Hepatocyte (in vitro differentiated cells): ENCODE measurements around the gene THEM5. TPM values are rescaled to one million over a fixed set of nuclear protein-coding genes. Genes with fewer than 3 reads are reported as not detected.

ENCODE experiments used
- DNase-seq: peaks from one replicate; pipeline ENCODE4 v3.0.0-alpha.2; 2016; ENCODE audit warnings: low spot score
- H2AFZ ChIP-seq: fragments of 200-600 bp; sonication (generic); 2 replicates; pipeline ENCODE4 v1.6.0; 2016; ENCODE audit warnings: antibody characterized with exemption, mild to moderate bottlenecking
- H3K27ac ChIP-seq: fragments of 200-600 bp; sonication (generic); 2 replicates; pipeline ENCODE4 v1.5.1; 2016; ENCODE audit warnings: mild to moderate bottlenecking
- H3K27me3 ChIP-seq: fragments of 200-600 bp; sonication (generic); 2 replicates; pipeline ENCODE4 v1.6.1; 2016
- H3K36me3 ChIP-seq: fragments of 200-600 bp; sonication (generic); replicated peaks from 2 replicates; pipeline ENCODE4 v1.5.1; 2016; ENCODE audit warnings: low read depth; ENCODE audit not compliant: insufficient read depth
- H3K4me1 ChIP-seq: fragments of 200-600 bp; sonication (generic); 2 replicates; pipeline ENCODE4 v1.5.1; 2016; ENCODE audit warnings: mild to moderate bottlenecking, moderate library complexity; ENCODE audit not compliant: insufficient read depth
- H3K4me2 ChIP-seq: fragments of 200-600 bp; sonication (generic); 2 replicates; pipeline ENCODE4 v1.6.0; 2016
- H3K4me3 ChIP-seq: fragments of 200-600 bp; sonication (generic); 2 replicates; pipeline ENCODE4 v1.5.1; 2016; ENCODE audit warnings: mild to moderate bottlenecking
- H3K79me2 ChIP-seq: fragments of 200-600 bp; sonication (generic); 2 replicates; pipeline ENCODE4 v1.6.0; 2017; ENCODE audit warnings: mild to moderate bottlenecking
- H3K9me2 ChIP-seq: fragments of 200-600 bp; sonication (generic); replicated peaks from 2 replicates; pipeline ENCODE4 v1.6.0; 2017; ENCODE audit warnings: mild to moderate bottlenecking; ENCODE audit not compliant: insufficient read depth
- H3K9me3 ChIP-seq: fragments of 200-600 bp; sonication (generic); 2 replicates; pipeline ENCODE4 v1.5.1; 2016; ENCODE audit warnings: low read depth, mild to moderate bottlenecking
- H4K20me1 ChIP-seq: fragments of 200-600 bp; sonication (generic); 2 replicates; pipeline ENCODE4 v1.6.0; 2016; ENCODE audit warnings: mild to moderate bottlenecking; ENCODE audit not compliant: insufficient read depth, poor library complexity, severe bottlenecking
- CTCF ChIP-seq: fragments of 200-600 bp; sonication (generic); IDR thresholded peaks from 2 replicates; pipeline ENCODE4 v1.5.1; 2016; ENCODE audit warnings: antibody characterized with exemption, mild to moderate bottlenecking; ENCODE audit not compliant: poor library complexity
- EZH2 ChIP-seq: fragments of 200-600 bp; sonication (generic); IDR thresholded peaks from 2 replicates; pipeline ENCODE4 v1.6.1; 2016; ENCODE audit warnings: antibody characterized with exemption, mild to moderate bottlenecking, borderline replicate concordance
- EZH2phosphoT487 ChIP-seq: fragments of 200-600 bp; sonication (generic); IDR thresholded peaks from one replicate; pipeline ENCODE4 v1.6.1; 2018; ENCODE audit warnings: antibody characterized with exemption, mild to moderate bottlenecking, low read depth, moderate library complexity; ENCODE audit not compliant: unreplicated experiment, severe bottlenecking
- WGBS: methylation state at CpG from one replicate; pipeline ENCODE4 v1.1.6; 2016; ENCODE audit warnings: low lambda C conversion rate; ENCODE audit errors: missing lambda C conversion rate; 5-methylcytosine and 5-hydroxymethylcytosine counted together
- polyA plus RNA-seq: library from polyadenylated mRNA; unstranded; fragments of >200 nt; fragmentation: Nextera tagmentation; extraction: Ambion mirVana; gene quantifications from 2 replicates; pipeline ENCODE4 v1.2.1, GENCODE V29; 2016
- total RNA-seq: library from RNA; depleted of rRNA; stranded (reverse); fragments of >200 nt; gene quantifications from 2 replicates; pipeline ENCODE4 v1.2.3, GENCODE V29; 2014

The THEM5 gene
- total and polyA plus RNA-seq, 2 experiments from 2014 or later: 0.21 TPM; not detected in 1

GRCh38 chr1:151852733-151853132 lies 779 bp downstream of the THEM5 start:
- 95% methylated on average over 4 of the region's 4 CpGs for WGBS

GRCh38 chr1:151851886-151852285 lies 1.6 kb downstream of the THEM5 start:
- no peak overlapping the region for H3K4me3 ChIP-seq
- no peaks in the 10 kb centered on the region for H3K36me3 ChIP-seq
- no peaks in the 10 kb centered on the region for H3K4me1 ChIP-seq
- no peak overlapping the region for H3K27ac ChIP-seq
- H3K9me3 ChIP-seq: no peaks in the 10 kb centered on the region
- 79% methylated on average over 7 of the region's 8 CpGs for WGBS
- H3K4me2 ChIP-seq: no peak overlapping the region
- H2AFZ ChIP-seq: no peak overlapping the region
- no peaks in the 10 kb centered on the region for H3K9me2 ChIP-seq
- peaks cover 4% of the 10 kb centered on the region for H3K27me3 ChIP-seq
- no peak for DNase-seq
- TF ChIP-seq EZH2 (no peak), CTCF (no peak), EZH2phosphoT487 (no peak)
- H4K20me1 ChIP-seq: no peaks in the 10 kb centered on the region
- H3K79me2 ChIP-seq: no peaks in the 10 kb centered on the region

More at GRCh38 chr1:151852733-151853132, 779 bp downstream of the THEM5 start:
- Histone ChIP-seq H3K9me3 (no peaks in the 10 kb centered on the region), H3K27ac (no peak overlapping the region), H3K4me2 (no peak overlapping the region), H3K4me1 (no peaks in the 10 kb centered on the region), H3K79me2 (no peaks in the 10 kb centered on the region), H3K4me3 (no peak overlapping the region), H2AFZ (no peak overlapping the region), H3K27me3 (peaks cover 4% of the 10 kb centered on the region), H4K20me1 (no peaks in the 10 kb centered on the region), H3K36me3 (no peaks in the 10 kb centered on the region), H3K9me2 (no peaks in the 10 kb centered on the region)
- TF ChIP-seq EZH2phosphoT487 (no peak), CTCF (no peak), EZH2 (no peak)
- DNase-seq: no peak

GRCh38 chr1:151849871-151850270 lies 3.6 kb downstream of the THEM5 start:
- Histone ChIP-seq H3K79me2 (no peaks in the 10 kb centered on the region), H3K36me3 (no peaks in the 10 kb centered on the region), H3K27me3 (peaks cover 4% of the 10 kb centered on the region), H4K20me1 (no peaks in the 10 kb centered on the region), H3K9me3 (no peaks in the 10 kb centered on the region), H2AFZ (no peak overlapping the region), H3K4me2 (no peak overlapping the region), H3K4me1 (no peaks in the 10 kb centered on the region), H3K27ac (no peak overlapping the region), H3K9me2 (no peaks in the 10 kb centered on the region), H3K4me3 (no peak overlapping the region)
- no peak for TF ChIP-seq CTCF
- no peak for TF ChIP-seq EZH2
- TF ChIP-seq EZH2phosphoT487: no peak
- no peak for DNase-seq

- no peak overlapping the region for H3K4me2 ChIP-seq
- H3K9me3 ChIP-seq: no peaks in the 10 kb centered on the region
- WGBS: 93% methylated on average over 3 of the region's 3 CpGs
- H3K4me1 ChIP-seq: no peaks in the 10 kb centered on the region
- no peak overlapping the region for H2AFZ ChIP-seq
- no peak overlapping the region for H3K27ac ChIP-seq
- no peaks in the 10 kb centered on the region for H4K20me1 ChIP-seq
- TF ChIP-seq EZH2phosphoT487: no peak
- TF ChIP-seq EZH2: no peak
- no peak for TF ChIP-seq CTCF
- no peaks in the 10 kb centered on the region for H3K9me2 ChIP-seq
- H3K27me3 ChIP-seq: peaks cover 4% of the 10 kb centered on the region
- DNase-seq: no peak
- H3K4me3 ChIP-seq: no peak overlapping the region
- H3K36me3 ChIP-seq: no peaks in the 10 kb centered on the region
- no peaks in the 10 kb centered on the region for H3K79me2 ChIP-seq
These were observed 4.4 kb downstream of the THEM5 start for GRCh38 chr1:151849126-151849525.
